HG03095 (cell line): ENCODE measurements around the gene SLC36A2.
A peak's percentile ranks its signal among the peaks of the same experiment; 100 is the strongest.

ENCODE experiments used
- ATAC-seq: cut with Tn5 transposase; IDR thresholded peaks from one replicate; pipeline ENCODE4 v1.9.1; 2021; ENCODE audit warnings: moderate library complexity; ENCODE audit not compliant: unreplicated experiment

Gene SLC36A2

DNA sequence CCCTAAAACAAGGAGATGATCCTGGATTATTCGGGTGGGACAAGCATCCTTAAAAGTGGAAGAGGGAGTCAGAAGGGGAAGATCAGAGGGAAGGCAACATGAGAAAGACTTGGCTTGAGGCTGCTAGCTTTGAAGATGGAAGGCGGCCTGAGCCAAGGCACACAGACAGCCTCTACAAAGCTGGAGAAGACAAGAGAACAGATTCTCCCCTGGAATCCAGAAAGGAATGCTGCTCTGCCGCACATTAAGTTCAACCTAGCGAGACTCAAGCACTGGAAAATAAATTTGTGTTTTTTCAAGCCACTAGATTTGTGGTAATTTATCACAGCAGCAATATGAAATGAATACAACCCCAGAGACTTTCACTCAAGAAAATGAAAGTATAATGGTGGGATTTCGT lies 61.7 kb downstream of the SLC36A2 start:
- ATAC-seq = no peak

- no peak for ATAC-seq
Measured at GRCh38 chr5:151284392-151284967, 62.9 kb downstream of the SLC36A2 start.

GRCh38 chr5:151283120-151283825 lies 64.1 kb downstream of the SLC36A2 start:
- no peak for ATAC-seq

GRCh38 chr5:151281001-151281639 lies 66.2 kb downstream of the SLC36A2 start:
- ATAC-seq = no peak

GRCh38 chr5:151280443-151280842 lies 66.9 kb downstream of the SLC36A2 start:
- no peak for ATAC-seq

DNA sequence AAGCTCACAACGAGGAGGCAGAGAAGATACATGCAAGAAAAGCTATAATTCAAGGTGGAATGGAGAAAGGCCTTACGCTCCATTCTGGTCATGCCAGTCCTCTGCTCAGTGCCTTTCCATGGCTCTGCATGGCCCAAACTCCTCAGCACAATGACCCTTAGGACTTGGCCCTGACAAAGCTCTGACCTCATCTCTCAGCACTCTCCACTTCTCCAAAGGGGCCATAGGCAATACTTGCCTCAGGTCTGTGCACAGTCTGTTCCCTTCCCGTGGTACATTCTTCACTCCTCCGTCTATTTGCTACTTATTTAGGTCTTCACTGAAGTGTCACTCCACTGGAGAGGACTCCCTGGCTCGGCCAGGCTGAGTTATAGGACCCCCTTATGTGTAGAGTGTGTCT lies 68.5 kb downstream of the SLC36A2 start:
- no peak for ATAC-seq

GRCh38 chr5:151275803-151276202 lies 71.6 kb downstream of the SLC36A2 start:
- no peak for ATAC-seq

DNA sequence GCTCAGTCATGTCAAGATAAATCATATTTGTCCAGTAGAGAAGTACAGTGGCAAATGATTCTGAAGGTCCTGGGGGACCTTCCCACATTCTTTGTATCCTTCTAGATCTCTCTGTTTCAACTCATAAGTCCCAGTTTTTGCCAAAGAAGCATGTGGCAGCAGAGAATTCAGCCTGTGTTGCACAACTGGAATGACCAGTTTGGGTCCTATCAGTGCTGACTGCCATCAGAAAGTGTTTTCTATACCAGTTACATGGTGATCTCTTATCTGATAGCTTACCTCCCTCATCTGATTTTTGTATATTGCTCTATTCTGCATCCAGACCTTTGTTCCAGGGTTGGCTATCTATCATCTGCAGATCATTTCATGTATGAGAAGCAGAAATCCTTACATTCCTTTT lies 72.7 kb downstream of the SLC36A2 start:
- no peak for ATAC-seq

DNA sequence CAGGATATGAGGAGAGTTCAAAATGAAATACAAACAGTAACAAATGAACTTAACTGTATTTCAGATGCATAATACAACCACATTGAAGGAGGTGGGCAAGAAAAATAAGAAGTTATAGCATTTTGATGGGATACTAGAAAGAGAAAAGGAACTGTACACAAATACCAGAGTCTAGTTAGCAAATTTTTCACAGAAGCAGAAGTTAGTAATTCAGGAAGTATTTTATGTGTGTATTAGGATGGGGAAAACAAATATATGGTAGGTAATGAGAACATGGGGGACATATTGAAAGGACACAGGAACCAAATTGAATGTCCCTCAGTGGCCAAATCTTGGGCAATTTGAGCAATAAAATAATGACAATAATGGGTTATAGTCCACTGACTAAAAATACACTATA lies 76.0 kb downstream of the SLC36A2 start:
- no peak for ATAC-seq

DNA sequence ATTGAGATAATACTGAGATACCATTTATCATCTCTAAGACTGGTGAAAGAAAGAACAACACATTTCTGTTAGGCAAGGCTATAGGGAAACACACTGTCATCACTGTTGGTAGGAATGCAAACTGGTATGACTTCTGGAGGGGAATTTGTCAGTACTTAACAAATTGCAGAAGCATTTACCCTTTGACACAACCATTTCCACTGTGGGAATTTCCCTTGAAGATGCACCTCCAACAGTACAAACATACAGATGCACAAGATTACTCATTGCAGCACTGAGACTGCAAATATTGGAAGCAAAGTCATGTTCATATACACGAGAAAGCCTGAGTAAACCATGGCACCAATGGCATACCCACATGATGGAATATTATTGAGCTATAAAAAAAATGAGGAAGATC lies 76.8 kb downstream of the SLC36A2 start:
- peak; percentile 93 for ATAC-seq

GRCh38 chr5:151267491-151268260 lies 79.7 kb downstream of the SLC36A2 start:
- ATAC-seq = no peak
